ENCODE measurements around the gene TNIK. TPM values are rescaled to one million over a fixed set of nuclear protein-coding genes. Genes with fewer than 3 reads are reported as not detected.

The TNIK gene
- total and polyA plus RNA-seq, 3 donors from 2014 or later = 39.3 to 99.6 (median 83.5) TPM

DNA sequence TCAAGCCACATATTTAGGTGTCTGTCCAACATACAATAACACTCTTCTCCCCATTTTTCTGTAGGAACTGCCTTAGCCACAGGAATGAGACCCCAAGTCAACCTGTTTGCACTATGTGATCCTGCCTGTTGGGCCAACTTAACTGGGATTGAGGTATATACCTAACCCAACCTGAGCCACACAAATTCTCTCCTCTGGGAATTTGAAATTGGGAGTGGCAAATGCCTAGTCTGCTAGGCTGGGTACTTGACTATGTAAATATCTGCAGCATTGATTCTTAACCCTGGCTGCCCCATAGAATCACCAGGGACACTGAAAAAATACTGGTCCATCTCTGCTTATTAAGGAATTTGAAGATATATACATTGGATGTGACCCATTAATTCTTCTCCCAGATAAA lies 35.2 kb upstream of the TNIK start:
- no peaks in the 10 kb centered on the region for H3K9me3 ChIP-seq
- no peaks in the 10 kb centered on the region for H3K36me3 ChIP-seq (ENCODE audit: low read depth, missing control alignments)
- TF ChIP-seq, protein P1, sequence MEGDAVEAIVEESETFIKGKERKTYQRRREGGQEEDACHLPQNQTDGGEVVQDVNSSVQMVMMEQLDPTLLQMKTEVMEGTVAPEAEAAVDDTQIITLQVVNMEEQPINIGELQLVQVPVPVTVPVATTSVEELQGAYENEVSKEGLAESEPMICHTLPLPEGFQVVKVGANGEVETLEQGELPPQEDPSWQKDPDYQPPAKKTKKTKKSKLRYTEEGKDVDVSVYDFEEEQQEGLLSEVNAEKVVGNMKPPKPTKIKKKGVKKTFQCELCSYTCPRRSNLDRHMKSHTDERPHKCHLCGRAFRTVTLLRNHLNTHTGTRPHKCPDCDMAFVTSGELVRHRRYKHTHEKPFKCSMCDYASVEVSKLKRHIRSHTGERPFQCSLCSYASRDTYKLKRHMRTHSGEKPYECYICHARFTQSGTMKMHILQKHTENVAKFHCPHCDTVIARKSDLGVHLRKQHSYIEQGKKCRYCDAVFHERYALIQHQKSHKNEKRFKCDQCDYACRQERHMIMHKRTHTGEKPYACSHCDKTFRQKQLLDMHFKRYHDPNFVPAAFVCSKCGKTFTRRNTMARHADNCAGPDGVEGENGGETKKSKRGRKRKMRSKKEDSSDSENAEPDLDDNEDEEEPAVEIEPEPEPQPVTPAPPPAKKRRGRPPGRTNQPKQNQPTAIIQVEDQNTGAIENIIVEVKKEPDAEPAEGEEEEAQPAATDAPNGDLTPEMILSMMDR (IDR thresholded peaks at IDR 0.05) = no peak
- no peak for TF ChIP-seq POLR2A (IDR thresholded peaks at IDR 0.05)
- H3K27ac ChIP-seq = no peak overlapping the region
- peaks cover 3% of the 10 kb centered on the region for H3K4me1 ChIP-seq
- no peak overlapping the region for H3K4me3 ChIP-seq
- intact Hi-C loops (cut with DNase I; ENCODE audit: low total_unique reads) = no loop called here
- no peak for DNase-seq
- H3K27me3 ChIP-seq = no peaks in the 10 kb centered on the region

DNA sequence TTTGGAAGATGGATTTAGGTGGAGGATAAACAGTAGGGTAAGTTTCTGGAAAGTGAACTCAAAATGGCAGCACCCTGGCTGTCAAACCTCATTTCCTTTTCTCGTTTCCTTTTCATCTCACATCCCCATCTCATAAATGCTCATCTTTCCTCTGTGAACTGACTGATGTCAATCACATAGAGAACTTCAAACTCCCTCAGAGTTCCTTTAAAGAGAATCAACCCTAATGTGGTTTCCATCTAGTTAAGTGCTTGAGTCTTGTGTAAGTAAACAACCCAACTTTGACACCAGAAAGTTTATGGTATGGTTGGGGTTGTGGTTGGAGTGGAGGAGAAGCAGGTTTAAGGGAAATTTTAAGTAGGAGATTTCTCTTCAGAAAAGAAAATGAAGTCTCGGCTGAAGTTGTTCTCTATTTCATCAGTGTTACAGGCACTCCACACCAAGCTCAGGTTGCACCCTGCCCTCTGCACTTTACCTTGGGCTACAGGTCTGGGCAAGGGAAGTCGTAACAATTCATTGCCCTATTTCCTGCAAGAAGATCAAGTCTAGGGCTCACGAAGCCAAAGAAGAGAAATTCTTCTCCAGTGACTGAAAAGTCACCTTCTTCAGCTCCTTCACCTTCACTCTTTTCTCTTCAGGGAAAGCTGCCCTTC lies 34.4 kb upstream of the TNIK start:
- intact Hi-C loops (cut with DNase I; ENCODE audit: low total_unique reads) = no loop called here
- DNase-seq = no peak
- Histone ChIP-seq H3K27ac (no peak overlapping the region), H3K36me3 (ENCODE audit: low read depth, missing control alignments) (no peaks in the 10 kb centered on the region), H3K9me3 (no peaks in the 10 kb centered on the region), H3K4me1 (peaks cover 3% of the 10 kb centered on the region), H3K4me3 (no peak overlapping the region), H3K27me3 (no peaks in the 10 kb centered on the region)
- TF ChIP-seq, protein P1 (IDR thresholded peaks at IDR 0.05) = no peak
- no peak for TF ChIP-seq POLR2A (IDR thresholded peaks at IDR 0.05)
- 86 to 91% methylated on average over 4 of the region's 4 CpGs for WGBS, 2 donors

DNA sequence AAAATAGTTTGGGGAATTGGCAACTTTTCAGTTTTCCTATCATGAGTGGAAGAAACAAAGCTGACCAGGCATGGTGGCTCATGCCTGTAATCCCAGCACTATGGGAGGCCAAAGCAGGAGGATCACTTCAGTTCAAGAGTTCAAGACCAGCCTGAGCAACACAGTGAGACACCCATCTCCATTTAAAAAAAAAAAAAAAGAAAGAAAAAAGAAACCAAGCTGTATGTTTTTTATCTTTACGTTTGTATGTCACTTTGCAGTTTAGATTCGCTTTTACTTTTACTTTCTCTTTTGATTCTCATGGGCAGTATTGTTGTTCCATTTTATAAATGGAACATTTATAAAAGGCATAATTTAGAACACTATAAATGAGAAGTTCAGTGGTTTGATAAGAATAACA lies 31.2 kb upstream of the TNIK start:
- Histone ChIP-seq H3K4me1 (no peaks in the 10 kb centered on the region), H3K27ac (no peak overlapping the region), H3K36me3 (ENCODE audit: low read depth, missing control alignments) (no peaks in the 10 kb centered on the region), H3K9me3 (no peaks in the 10 kb centered on the region), H3K27me3 (no peaks in the 10 kb centered on the region), H3K4me3 (no peak overlapping the region)
- TF ChIP-seq POLR2A (IDR thresholded peaks at IDR 0.05) = no peak
- TF ChIP-seq, protein P1 (IDR thresholded peaks at IDR 0.05) = no peak
- WGBS, 2 donors = 61 to 81% methylated on average over 2 of the region's 2 CpGs
- intact Hi-C loops (cut with DNase I; ENCODE audit: low total_unique reads) = no loop called here
- DNase-seq = no peak

DNA sequence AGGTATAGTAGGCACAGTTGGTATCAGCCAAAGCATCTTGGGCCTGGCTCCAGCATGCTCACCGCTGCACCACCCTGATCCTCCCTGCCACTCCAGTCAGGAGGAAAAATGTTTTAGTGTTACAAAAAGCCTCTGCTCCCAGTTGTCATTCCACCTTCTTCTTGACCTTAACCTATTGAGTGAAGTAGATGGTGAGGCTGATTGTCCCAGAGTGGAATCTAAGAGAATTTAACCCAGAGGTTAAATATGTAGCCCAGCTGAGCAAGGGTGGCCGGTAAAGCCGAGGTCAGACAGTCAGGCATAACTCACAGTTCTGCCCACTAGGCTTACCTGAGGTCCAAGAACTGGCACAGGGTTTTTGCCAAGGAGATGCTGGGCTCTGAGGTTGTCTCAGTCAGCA lies 30.7 kb upstream of the TNIK start:
- Histone ChIP-seq H3K4me1 (no peaks in the 10 kb centered on the region), H3K4me3 (no peak overlapping the region), H3K36me3 (ENCODE audit: low read depth, missing control alignments) (no peaks in the 10 kb centered on the region), H3K27ac (no peak overlapping the region), H3K9me3 (no peaks in the 10 kb centered on the region), H3K27me3 (no peaks in the 10 kb centered on the region)
- intact Hi-C loops (cut with DNase I; ENCODE audit: low total_unique reads) = no loop called here
- DNase-seq = no peak
- TF ChIP-seq, protein P1 (IDR thresholded peaks at IDR 0.05) = no peak
- no peak for TF ChIP-seq POLR2A (IDR thresholded peaks at IDR 0.05)
- WGBS, 2 donors = 81 to 85% methylated on average over 3 of the region's 3 CpGs

DNA sequence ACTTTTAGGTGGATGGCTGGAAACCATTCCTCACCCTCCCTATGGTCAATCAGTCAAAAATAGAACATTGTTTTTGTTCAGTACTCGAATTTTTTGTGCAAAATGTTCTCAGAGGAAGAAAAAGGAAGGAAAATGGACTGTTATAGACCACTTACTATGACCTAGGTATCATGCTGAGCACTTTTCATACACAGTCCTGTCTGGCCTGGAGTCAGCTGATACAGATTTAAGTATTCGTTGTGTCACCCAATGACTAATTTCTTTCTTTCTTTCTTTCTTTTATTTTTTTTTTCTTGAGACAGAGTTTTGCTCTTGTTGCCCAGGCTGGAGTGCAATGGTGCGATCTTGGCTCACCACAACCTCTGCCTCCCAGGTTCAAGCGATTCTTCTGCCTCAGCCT lies 29.1 kb upstream of the TNIK start:
- no peaks in the 10 kb centered on the region for H3K36me3 ChIP-seq (ENCODE audit: low read depth, missing control alignments)
- WGBS, 2 donors = 90% methylated on average over 4 of the region's 4 CpGs
- H3K4me1 ChIP-seq = no peaks in the 10 kb centered on the region
- intact Hi-C loops (cut with DNase I; ENCODE audit: low total_unique reads) = no loop called here
- DNase-seq = no peak
- no peaks in the 10 kb centered on the region for H3K27me3 ChIP-seq
- TF ChIP-seq, protein P1 (IDR thresholded peaks at IDR 0.05) = no peak
- TF ChIP-seq POLR2A (IDR thresholded peaks at IDR 0.05) = no peak
- H3K27ac ChIP-seq = no peak overlapping the region
- H3K4me3 ChIP-seq = no peak overlapping the region
- H3K9me3 ChIP-seq = no peaks in the 10 kb centered on the region
